ENCODE data around the gene FKBP10.
"Not testable (repeated sequence)": the region's sequence is repeated elsewhere in the genome, so short reads cannot be mapped to it uniquely, and the experiment has no call there.

Gene FKBP10

DNA sequence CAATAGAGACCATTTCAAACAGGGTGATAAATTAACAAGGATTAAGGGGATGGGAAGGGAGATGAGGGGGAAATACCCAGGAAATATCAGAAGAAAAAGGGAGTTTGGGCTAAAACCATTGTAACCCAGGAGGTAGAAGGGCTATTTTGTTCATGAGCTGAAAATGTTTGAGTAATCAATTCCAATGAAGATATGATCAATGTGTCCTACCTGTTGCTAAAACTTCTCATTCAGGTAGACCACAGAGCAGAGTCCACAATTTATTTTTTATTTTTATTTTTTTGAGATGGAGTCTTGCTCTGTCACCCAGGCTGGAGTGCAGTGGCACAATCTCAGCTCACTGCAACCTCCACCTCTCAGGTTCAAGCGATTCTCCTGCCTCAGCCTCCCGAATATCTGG, 26.6 kb downstream of the FKBP10 start:
- DNase-seq (ENCODE audit: low read depth) = not testable (repeated sequence)

- DNase-seq (ENCODE audit: low read depth) = not testable (repeated sequence)
Observed at GRCh38 chr17:41840781-41841180, 28.0 kb downstream of the FKBP10 start.

GRCh38 chr17:41844971-41845370, 32.2 kb downstream of the FKBP10 start:
- DNase-seq (ENCODE audit: low read depth) = no peak

DNA sequence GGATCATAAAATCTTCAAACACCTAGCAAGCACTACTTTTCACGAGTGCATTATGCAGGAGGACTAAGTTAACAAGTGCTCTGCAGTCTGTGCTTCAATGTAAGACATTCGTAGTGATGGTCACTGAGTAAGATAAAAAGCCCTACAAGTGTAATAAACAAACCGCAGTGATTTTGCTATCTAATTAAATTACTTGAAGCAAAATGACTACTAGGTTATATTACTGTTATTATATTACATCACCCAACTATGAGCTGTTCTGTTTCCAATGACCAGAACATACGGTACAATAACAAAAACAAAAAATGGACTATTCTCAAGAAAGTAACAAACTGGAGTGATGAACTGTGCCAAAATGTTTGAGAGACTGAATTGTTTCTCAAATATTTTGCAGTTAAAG, 36.0 kb downstream of the FKBP10 start:
- peak; percentile 31 for DNase-seq (ENCODE audit: low read depth)

- no peak for DNase-seq (ENCODE audit: low read depth)
Observed at GRCh38 chr17:41849251-41849990, 36.6 kb downstream of the FKBP10 start.

GRCh38 chr17:41851382-41851781, 38.6 kb downstream of the FKBP10 start:
- DNase-seq (ENCODE audit: low read depth) = not testable (repeated sequence)

- DNase-seq (ENCODE audit: low read depth) = no peak
Observed at GRCh38 chr17:41860254-41860931, 47.6 kb downstream of the FKBP10 start.

DNA sequence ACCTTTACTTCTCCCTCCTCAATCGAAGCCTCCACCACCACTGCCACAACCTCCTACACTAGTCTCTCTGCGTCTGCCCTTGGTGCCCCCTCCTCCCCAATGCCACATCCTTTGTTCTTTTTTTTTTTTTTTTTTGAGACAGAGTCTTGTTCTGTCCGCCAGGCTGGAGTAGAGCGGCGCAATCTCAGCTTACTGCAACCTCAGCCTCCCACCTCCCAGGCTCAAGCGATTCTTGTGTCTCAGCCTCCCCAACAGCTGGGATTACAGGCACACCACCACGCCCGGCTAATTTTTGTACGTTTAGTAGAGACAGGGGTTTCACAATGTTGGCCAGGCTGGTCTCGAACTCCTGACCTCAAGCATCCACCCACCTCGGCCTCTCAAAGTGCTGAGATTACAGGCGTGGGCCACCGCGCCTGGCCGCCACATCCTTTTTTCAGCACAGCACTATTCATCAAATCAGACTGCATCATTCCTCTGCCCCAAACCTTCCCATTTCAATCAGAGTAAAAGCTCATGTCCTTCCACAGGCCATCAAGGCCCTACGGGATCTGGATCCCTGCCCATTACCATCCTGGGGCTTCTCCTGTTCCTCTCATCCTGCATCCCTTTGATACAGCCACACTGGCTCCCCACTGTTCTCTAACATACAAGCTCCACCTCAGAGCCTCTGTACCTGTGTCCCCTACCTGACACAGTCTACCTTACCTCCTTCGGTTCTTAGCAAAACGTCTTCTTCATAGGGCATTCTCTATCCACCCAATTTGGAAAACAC, 50.5 kb downstream of the FKBP10 start:
- DNase-seq (ENCODE audit: low read depth) = no peak

GRCh38 chr17:41864498-41864835, 51.7 kb downstream of the FKBP10 start:
- no peak for DNase-seq (ENCODE audit: low read depth)

DNA sequence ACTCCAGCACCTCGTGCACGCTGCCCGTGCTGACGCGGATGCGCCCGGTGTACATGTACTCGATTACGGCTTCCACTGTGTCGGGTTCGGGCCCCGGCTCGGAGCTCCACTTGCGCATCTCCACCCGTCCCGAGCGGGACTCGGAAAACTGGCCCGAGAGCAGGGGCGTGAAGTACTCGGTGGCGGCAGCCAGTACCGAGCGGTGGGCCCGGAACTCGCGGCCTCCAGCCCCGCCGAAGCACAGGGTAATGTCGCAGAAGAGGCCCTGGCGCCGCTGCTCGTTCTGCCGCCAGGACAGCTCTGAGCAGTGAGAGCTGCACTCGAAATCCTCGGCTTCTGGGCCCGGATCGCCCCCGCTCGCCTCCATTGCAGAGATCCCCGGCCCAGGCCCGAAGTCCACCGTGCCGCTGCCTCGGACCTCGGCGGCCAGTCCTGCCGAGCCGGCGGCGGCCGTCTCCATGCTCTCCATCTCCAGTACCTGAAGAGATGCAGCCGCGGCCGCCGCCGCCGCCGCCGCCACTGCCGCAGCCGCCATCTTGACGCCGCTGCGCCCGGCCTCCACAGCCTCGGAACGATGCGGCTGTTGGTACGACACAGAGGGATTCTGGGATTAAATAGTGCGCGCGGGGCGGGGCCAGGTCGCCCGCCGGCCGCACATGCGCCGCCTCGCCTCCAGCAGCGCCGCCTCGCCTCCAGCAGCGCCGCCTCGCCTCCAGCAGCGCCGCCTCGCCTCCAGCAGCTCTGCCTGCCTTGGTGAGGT, 52.2 kb downstream of the FKBP10 start, which contains the start of gene KLHL11:
KLHL11 (minus strand) TSS at position 588 of the 760 bp plus-strand sequence; CDS start at position 535, 53 bp downstream.
- peak; percentile 84 for DNase-seq (ENCODE audit: low read depth)

GRCh38 chr17:41865596-41865893, 52.7 kb downstream of the FKBP10 start:
- no peak for DNase-seq (ENCODE audit: low read depth)

DNA sequence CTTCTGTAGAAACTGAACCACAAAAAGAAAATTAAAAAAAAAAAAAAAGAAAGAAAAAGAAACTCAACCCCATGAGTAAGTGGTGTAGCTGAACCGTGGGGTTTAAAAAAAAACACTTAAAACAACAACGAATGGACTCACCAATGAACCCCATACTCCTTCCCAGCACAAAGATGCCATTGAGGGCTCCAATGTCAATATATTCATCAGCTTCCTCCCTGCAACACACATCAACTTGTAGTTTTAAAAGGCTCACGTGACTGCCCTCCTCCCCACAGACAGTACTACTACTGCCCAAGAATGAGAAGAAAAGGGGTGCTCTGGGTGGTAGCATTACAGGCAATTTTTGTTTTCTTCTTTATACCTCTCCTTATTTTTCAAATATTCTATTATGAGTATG, 55.8 kb downstream of the FKBP10 start:
- DNase-seq (ENCODE audit: low read depth) = no peak

- DNase-seq (ENCODE audit: low read depth) = peak; percentile 19
Observed at GRCh38 chr17:41869426-41869825, 56.6 kb downstream of the FKBP10 start.

- DNase-seq (ENCODE audit: low read depth) = no peak
Observed at GRCh38 chr17:41870097-41870496, 57.3 kb downstream of the FKBP10 start.

DNA sequence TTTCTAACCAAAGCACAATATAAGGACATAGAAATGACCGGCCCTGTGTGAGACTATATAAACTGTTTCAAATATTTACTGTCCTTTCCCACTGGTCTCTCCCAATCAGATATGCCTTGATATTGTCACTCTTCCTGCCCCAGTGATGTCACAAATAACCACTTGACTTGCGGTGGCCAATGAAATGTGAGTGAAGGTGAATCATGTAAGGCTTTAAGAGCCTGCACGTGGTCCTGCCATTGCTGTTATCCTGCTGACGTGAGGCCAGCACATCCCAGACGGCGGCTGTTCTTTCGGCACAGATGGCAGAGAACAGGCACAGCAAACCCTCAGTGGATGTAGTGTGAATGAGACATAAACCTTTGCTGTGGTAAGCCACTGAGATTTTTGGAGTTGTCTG, 57.8 kb downstream of the FKBP10 start:
- DNase-seq (ENCODE audit: low read depth) = peak; percentile 24

GRCh38 chr17:41871789-41872188, 59.0 kb downstream of the FKBP10 start:
- no peak for DNase-seq (ENCODE audit: low read depth)

All from amniotic epithelial cell (primary cell).